Lung (tissue), 12 donors: ENCODE results near the gene STMN1. TPM values are rescaled to one million over a fixed set of nuclear protein-coding genes. Genes with fewer than 3 reads are reported as not detected.

Experiments
- ATAC-seq: fragments of 200-7000 bp; cut with Tn5 transposase; one replicate; pipeline ENCODE4 v1.9.1; 2020; ENCODE audit warnings: moderate number of reproducible peaks; ENCODE audit not compliant: insufficient read depth, low FRiP score
- DNase-seq, 3 donors: peaks; one replicate each; pipeline ENCODE4 v3.0.0-alpha.2; 2013 to 2017
- H3K27ac ChIP-seq, 2 donors: one replicate each; pipeline ENCODE4 v1.5.1; 2013; ENCODE audit warnings: mild to moderate bottlenecking in 2 of 2, moderate library complexity in 2 of 2, control low read depth in 1 of 2, inconsistent platforms in 1 of 2, low read depth in 1 of 2, low read length in 1 of 2
- H3K27me3 ChIP-seq, 3 donors: one replicate each; pipeline ENCODE4 v1.5.1; 2013; ENCODE audit warnings: low read length in 2 of 3; ENCODE audit not compliant: control insufficient read depth in 3 of 3, insufficient read depth in 3 of 3
- H3K36me3 ChIP-seq, 4 donors: one replicate each; pipeline ENCODE4 v1.5.1; 2013; ENCODE audit warnings: low read length in 4 of 4, mild to moderate bottlenecking in 1 of 4, moderate library complexity in 1 of 4; ENCODE audit not compliant: control insufficient read depth in 4 of 4, insufficient read depth in 4 of 4
- H3K4me1 ChIP-seq, 5 donors: one replicate each; pipeline ENCODE4 v1.5.1; 2013; ENCODE audit warnings: low read length in 5 of 5, mild to moderate bottlenecking in 2 of 5, moderate library complexity in 1 of 5; ENCODE audit not compliant: control insufficient read depth in 5 of 5, insufficient read depth in 5 of 5
- H3K4me3 ChIP-seq: one replicate; pipeline ENCODE4 v1.5.1; 2013; ENCODE audit warnings: mild to moderate bottlenecking, control low read depth, moderate library complexity
- H3K9ac ChIP-seq, 2 donors: one replicate each; pipeline ENCODE4 v1.5.1; 2013; ENCODE audit warnings: low read length in 2 of 2, control low read depth in 1 of 2; ENCODE audit not compliant: insufficient read depth in 1 of 2
- H3K9me3 ChIP-seq, 4 donors: one replicate each; pipeline ENCODE4 v1.5.1; 2013; ENCODE audit warnings: low read length in 3 of 4, mild to moderate bottlenecking in 1 of 4, moderate library complexity in 1 of 4; ENCODE audit not compliant: control insufficient read depth in 4 of 4, insufficient read depth in 3 of 4
- CTCF ChIP-seq: IDR thresholded peaks from 2 replicates; pipeline ENCODE4 v1.5.1; 2012; ENCODE audit warnings: mild to moderate bottlenecking; ENCODE audit errors: control extremely low read depth, extremely low read depth
- WGBS, 2 donors: extraction: QIAGEN DNeasy Blood & Tissue Kit; methylation state at CpG; one replicate each; pipeline ENCODE4 v1.1.7; 2013; 5-methylcytosine and 5-hydroxymethylcytosine counted together
- polyA plus RNA-seq, 2 donors: library from polyadenylated mRNA; stranded (reverse); fragments of 200-250 nt; gene quantifications; one replicate each; pipeline ENCODE4 v1.2.1, GENCODE V29; 2013
- total RNA-seq, 2 donors: library from RNA; depleted of rRNA in 1 of 2; stranded (reverse); fragments of >200 nt in 1 of 2; gene quantifications; one replicate each; pipeline ENCODE4 v1.2.1, GENCODE V29; 2014 to 2021
- donor health status: control.
- donor health status: control.
- donor health status: Bipolar disorder and iron deficiency.
- donor health status: healthy.
- donor health status: DM: yes; HTN: yes; CAD: no.

STMN1 gene
- total and polyA plus RNA-seq, 4 donors = 18.5 to 118 (median 51.3) TPM

- Histone ChIP-seq H3K4me3 (no peak overlapping the region), H3K27ac (no peak overlapping the region), H3K9ac (no peak overlapping the region), H3K27me3 (peaks cover 0 to 25% (median 4%) of the 10 kb centered on the region in 3 donors), H3K4me1 (peaks cover 0 to 21% (median 5%) of the 10 kb centered on the region in 5 donors), H3K9me3 (no peaks in the 10 kb centered on the region), H3K36me3 (no peaks in the 10 kb centered on the region)
- no peak for TF ChIP-seq CTCF
- DNase-seq (peak in 1 of 3 donors; percentile 29), ATAC-seq (no peak)
- 76 to 79% methylated on average over 13 of the region's 13 CpGs for WGBS, 2 donors
Measured at GRCh38 chr1:25926731-25927496, 20.7 kb upstream of the STMN1 start.

GRCh38 chr1:25924454-25924853 is 18.2 kb upstream of the STMN1 start:
- Histone ChIP-seq H3K4me3 (no peak overlapping the region), H3K9me3 (no peaks in the 10 kb centered on the region), H3K9ac (no peak overlapping the region), H3K4me1 (peaks cover 0 to 21% (median 5%) of the 10 kb centered on the region in 5 donors), H3K36me3 (no peaks in the 10 kb centered on the region), H3K27ac (no peak overlapping the region), H3K27me3 (peaks cover 0 to 25% (median 4%) of the 10 kb centered on the region in 3 donors)
- 25 to 51% methylated on average over 2 of the region's 2 CpGs for WGBS, 2 donors
- ATAC-seq = no peak
- DNase-seq = no peak
- no peak for TF ChIP-seq CTCF

DNA sequence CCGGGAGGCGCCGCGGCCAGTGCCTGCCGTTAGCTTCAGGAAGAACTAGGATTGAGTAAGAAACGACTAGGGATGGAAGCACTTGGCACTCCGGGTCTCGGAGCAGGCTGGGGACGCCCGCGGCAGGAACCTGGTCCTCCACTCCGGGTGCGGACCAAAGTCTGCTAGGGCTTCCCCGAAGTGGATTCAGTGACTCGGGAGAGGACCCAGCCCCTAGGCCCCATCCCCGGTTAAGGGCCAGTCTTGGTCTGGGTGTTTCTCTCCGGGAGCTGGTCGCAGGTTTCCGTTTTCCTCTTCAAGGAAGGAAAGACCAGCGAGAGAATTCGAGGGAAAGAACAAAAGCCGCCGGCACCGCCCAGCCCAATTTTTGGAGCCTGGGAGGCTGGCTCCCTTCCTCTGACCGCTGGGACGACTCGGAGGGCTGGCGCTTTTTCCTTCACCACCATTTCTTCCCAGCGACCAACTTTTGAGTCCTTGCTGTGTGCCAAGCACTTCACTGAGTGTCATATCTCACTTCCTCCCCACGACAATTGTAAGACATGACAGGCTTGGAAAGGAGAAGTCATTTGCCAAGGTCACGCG is 16.8 kb upstream of the STMN1 start:
- Histone ChIP-seq H3K4me1 (peaks cover 0 to 21% (median 5%) of the 10 kb centered on the region in 5 donors), H3K36me3 (no peaks in the 10 kb centered on the region), H3K4me3 (peak overlapping the region; percentile 42), H3K9me3 (no peaks in the 10 kb centered on the region), H3K27me3 (peaks cover 0 to 25% (median 4%) of the 10 kb centered on the region in 3 donors), H3K27ac (peak overlapping the region; percentile 70 to 90), H3K9ac (no peak overlapping the region)
- no peak for TF ChIP-seq CTCF
- DNase-seq (peak; percentile 47 to 53 (median 49)), ATAC-seq (peak; percentile 58)
- 0 to 1% methylated on average over 32 of the region's 32 CpGs for WGBS, 2 donors
